ENCODE measurements around the gene MAP3K9.
"Not testable (repeated sequence)": the region's sequence is repeated elsewhere in the genome, so short reads cannot be mapped to it uniquely, and the experiment has no call there.

Gene MAP3K9

DNA sequence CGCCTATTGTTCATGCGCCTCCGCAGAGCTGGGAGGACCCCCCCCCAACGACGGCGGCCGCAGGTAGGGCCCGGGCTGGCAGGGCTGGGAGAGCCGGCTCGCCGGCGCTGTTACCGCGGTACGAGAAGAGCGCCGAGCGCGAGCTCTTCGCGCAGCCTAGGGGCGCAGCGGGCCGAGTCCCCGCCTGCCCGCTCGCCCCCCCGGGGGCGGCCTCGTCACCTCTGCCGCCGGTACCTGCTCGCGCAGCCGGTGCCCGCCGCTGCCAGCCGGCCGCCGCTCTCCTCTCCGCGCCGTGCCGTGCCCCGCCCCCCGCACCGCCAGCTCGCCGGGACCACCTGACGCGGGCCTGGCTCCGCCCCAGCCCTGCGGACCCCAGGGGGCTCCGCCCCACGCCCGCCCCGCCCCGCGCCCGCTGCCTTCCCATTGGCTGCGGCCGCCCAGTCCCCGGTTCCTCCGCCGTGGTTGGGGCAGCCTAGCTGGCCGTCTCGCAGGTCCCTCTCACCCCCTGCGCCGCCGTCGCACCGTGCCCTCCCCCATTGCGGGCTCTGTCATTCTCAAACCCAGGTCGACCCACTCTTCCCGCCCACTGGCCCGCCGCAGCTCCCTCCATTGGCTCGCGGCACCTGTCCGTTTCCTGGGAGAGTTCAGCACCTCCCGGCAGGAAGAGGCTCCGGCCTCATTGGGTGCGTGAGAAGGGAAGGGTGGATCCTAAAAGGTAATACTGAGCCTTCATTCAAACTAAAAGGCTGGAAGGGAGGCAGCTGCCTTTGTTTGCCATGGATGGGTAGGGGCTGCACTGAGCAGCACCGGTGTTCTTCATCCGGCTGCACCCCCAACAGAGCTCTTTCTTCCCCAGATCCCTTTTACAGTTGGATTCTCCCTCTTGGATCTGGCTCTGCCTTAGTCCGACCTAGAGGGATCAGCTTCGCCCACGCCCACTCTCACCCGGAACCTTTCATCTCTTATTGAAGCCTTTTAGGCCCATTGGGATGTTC is at the start of gene MAP3K9:
Gene MAP3K9, minus strand, starts transcription at position 289 of the 995 bp plus-strand sequence. CDS start 342 bp downstream, outside the sequence.
- DNase-seq = peak in 55 of 56 donors; percentile 13 to 98 (median 86)

DNA sequence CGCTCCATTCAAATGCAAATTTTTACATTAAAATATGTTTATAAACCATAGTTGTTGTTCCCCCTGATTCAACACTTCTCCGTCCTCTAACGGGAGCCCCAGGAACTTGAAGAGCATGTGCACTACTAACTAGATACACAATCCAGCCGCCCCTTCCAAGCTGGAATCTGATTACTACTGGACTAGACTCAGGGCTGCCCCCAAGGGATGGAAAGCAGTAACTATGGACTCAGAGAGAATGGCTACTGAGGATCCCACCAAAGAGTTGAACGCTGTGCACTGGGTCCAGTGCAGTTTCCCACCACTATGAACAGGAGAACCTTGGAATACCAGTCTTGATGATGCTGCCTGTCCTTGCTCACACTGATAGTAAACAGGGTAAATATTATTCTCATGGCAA is 49.3 kb upstream of the MAP3K9 start:
- no peak for DNase-seq

DNA sequence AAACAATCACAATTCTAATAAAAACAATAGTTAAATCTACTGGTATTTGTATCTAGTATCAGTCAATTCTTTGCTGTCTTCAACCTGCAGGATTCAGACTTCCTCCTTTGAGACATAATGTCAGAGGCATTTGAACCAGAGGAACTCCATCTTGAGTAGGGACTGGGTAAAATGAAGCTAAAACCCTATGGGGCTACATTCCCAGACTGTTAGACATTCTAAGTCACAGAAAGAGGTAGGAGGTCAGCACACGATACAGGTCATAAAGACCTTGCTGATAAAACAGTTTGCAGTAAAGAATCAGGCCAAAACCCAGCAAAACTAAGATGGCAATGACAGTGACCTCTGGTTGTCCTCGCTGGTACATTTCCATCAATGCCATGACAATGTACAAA is 48.2 kb upstream of the MAP3K9 start:
- no peak for DNase-seq

DNA sequence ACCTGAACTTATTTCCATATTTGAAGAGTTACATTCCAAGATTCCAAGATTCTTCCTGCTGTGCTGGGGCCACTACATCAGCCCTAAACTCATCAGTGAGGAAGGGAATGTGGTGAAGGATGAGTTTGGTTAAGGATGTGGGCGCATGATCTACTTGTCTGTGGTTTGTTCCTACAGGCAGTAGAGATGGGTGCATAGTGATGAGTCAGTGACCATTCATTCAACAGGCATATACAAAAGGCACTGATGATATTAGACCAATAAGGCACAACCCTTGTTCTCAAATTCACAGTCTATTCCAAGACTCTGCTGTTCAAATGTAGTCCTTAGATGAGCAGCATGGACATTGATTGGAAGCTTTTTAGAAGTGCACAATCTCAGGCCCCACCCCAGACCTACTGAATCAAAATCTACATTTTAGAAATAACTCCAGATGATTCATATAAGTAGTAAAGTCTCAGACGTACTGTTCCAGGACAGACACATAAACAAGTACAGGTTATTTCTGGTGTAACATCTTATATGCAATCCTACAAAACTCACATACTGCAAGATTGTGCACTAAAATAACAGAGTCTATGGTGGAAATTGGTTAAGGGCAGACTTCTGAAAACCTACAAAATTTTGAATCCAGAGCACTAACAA is 47.7 kb upstream of the MAP3K9 start:
- DNase-seq = no peak

DNA sequence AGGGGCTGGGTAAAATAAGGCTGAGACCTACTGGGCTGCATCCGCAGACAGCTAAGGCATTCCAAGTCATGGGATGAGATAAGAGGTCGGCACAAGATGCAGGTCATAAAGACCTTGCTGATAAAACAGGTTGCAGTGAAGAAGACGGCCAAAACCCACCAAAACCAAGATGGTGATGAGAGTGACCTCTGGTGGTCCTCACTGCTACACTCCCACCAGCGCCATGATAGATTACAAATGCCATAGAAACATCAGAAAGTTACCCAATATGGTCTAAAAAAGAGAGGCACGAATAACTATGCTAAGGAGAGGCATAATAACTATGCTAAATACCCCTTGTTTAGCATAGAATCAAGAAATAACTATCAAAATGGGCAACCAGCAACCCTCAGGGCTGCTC is 46.2 kb upstream of the MAP3K9 start:
- no peak for DNase-seq

DNA sequence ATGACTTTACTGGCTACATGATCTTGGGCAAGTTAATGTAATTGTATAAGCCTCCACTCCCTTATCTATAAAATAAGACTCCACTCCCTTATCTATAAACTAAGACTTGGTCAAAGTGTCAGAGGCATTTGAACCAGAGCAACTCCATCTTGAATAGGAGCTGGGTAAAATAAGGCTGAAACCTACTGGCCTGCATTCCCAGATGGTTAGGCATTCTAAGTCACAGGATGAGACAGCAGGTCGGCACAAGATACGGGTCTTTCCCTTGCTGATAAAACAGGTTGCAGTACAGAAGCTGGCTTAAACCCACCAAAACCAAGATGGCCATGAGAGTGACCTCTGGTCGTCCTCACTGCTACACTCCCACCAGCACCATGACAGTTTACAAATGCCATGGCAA is 44.3 kb upstream of the MAP3K9 start:
- not testable (repeated sequence) for DNase-seq

DNA sequence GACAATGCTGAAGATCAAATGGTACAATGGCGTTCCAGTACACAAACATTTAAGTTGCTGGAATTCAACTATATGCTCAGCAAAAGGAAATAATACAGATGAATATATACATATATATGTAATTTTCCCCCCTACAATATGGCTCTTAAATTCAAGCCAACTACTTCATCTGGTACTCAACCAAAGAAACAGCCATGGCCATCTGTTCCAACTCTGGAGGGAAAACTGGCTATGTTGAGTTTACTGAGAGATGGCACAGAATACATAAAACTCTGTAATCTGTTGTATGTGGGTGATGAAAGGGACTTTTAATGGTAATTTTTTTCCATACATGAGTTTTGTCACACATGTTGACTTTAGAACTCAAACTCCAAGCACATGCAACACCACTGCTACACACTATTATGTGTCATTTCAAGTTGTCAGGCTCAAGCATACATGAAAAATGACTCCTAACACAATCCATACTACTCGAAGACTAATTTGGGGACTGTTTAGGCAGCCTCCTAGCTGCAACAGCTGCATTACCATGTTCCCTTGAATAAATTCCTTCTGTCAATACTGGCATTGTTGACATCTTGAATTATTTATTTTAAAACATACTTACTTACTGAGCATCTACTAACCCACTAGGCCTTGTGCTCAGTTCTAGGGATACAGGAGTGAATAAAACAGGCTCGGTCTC is 38.2 kb upstream of the MAP3K9 start:
- DNase-seq = no peak

DNA sequence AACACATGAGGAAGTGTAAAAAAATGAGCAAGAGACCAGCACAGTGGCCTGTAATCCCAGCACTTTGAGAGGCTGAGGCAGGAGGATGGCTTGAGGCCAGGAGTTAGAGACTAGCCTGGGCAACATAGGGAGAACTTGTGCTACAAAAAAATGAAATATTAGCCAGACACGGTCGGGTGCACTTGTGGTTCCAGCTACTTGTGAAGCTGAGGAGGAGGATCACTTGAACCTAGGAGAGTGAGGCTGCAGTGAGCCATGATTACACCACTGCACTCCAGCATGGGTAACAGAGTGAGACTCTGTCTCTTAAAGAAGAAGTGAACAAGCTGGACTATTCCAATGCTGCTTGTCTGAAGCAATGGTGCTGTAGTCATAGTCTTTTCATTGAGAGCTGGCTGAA is 36.3 kb upstream of the MAP3K9 start:
- DNase-seq = no peak

DNA sequence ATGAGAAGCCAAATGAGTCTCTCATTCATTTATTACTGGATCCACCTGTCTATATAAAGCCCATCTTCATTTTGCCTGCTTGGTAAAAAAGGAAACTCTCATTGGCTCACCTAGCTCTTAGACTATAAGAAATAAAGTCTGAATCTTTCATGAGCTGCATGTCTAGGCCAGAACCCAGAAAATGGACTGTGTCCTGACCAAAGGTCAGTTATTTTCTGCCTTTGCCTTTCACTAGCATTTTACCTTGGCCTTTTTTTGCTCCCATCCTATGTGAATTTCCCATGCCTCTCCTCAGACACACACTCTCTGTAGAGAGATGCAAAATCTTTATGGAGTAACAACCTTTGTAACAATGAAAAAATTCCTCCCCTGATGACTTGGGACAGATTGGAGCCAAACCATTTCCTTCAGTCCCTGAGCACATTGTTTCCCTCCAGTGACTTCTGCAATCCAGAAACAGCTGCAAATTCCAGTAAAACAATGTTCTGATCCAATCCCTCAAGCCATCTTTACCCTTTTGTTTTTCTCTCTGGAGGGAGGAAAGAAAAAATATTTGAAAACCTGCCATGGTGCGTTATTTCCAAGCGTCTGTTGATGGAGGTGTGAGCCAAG is 33.6 kb upstream of the MAP3K9 start:
- DNase-seq = no peak

DNA sequence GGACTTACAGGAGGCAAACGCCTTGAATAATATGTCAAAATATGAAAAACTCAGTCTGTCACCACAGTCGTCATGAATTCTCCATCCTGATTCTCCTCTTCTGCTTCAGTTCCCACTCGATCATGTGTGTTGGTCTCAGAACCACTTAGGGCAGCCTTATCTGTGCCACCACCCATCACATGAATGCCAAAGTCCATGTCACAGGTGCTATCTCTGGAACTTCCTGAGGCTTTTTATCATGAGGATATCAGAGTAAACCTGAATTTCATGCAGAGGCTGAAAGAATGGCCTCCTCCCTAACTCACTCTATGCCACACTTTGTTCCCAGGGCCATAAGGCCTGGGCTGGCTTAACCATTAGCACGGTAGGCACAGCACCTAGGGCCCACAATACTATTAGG is 28.8 kb upstream of the MAP3K9 start:
- DNase-seq = no peak

DNA sequence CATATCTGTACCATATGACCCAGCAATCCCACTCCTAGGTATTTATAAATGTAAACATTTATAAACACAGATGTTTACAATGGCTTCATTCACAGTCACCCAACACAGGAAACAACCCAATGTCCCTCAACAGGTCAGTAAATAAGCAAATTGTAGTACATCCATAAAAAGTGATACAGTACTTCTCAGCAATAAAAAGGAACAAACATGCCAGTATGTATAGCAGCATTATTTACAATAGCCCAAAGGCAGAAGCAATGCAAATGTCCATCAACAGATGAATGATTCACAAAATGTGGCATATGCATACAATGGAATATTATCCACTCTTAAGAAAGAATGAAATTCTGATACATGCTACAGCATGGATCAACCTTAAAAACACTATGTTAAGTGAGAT is 27.6 kb upstream of the MAP3K9 start:
- no peak for DNase-seq

DNA sequence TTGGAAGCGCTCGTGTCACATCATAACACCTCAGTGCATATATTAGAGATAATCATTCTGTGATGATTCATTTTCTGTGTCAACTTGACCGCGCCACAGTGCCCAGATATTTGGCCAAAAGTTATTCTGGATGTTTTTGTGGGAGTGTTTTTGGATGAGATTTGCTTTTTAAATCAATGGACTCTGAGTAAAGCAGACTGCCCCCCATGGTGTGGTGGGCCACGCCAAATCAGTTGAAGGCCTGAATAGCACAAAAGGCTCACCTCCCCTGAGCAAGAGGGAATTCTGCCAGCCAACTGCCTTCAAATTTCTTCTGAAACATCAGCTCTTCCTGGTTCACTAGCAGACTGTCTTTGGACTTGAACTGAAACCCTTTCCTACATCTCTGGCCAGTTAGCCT is 24.6 kb upstream of the MAP3K9 start:
- DNase-seq = no peak

DNA sequence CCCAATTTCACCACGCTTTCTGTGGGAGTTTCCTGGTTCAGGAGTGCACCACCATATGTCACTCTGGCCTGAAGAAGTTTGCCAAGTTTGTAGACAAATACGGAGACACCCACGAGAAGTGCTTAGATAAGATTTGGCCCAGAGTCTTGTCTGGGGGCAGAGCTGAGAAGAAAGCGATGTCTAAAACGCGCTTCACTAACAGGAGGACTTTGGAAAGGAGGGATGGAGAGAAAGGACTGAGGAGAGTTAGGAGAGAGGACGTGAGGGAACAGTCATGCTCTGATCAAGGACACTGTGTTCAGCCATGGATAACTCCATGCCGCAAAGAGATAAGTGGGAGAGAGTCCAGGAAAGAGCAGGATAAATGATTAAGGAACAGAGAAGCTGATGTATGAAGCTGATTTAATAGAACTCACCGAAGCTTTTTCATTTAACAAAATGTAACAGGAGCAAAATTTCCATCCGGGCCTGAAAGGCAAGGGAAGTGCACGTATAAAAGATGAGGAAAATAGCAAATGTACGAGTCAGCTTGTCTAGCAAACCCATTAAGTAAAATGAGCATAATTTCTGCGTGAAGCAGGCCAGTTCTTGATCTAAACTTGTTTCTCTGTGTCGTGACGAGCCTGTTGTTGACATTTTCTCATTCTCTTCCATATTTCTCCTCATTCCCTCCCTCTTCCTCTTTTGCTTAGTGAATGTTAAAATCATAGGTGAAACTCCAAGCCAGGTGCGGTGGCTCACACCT is 23.4 kb upstream of the MAP3K9 start:
- DNase-seq = no peak

DNA sequence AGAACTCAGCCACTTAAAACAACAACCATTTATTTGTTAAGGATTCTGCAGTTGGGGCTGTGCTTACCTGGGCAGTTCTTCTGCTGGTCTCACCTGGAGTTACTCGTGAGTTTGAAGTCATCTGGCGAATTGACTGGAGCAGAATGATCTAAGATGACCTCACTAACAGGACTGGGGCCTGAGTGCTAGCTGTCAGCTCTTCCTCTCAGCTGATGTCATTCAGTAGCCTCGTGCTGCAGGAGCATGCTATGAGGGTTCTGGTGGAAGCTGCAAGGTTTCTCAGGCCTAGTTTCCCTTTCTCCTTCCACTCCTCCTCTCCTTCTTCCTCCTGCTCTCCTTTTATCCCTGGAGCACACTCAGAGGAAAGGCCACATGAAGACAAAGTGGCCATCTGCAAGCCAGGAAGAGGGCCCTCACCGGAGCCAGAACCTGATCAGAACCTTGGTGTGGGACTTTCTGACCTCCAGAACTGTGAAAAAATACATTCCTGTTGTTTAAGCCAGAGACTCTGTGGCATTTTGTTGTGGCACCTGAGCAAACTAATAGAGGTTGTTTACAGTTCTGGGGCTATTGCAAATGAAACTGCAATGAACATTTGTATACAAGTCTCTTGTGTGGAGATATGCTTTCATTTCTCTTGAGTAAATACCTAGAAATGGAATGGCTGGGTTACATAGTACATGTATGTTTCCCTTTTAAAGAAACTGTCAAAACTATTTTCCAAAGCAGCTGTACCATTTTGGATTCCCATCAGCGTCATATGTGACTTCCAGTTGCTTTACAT is 21.9 kb upstream of the MAP3K9 start:
- no peak for DNase-seq

DNA sequence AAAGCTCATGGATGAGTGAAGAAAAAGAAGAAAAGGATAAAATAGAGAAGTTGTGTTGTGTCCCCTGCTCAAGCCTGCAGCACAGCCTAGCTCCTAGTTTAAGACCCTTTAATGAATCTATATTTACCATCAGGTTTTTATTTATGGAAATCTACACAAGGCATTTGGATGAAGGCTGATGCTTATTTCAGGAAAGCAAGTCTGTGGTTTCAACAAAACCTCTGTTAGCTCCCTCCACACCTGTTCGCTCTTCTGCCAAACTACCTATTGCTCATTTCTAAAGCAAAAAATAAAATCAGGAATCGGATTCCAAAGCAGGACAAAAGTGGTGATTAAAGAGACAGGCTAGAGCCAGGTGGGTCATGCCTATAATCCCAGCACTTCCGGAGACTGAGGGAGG is 18.9 kb upstream of the MAP3K9 start:
- DNase-seq = no peak

DNA sequence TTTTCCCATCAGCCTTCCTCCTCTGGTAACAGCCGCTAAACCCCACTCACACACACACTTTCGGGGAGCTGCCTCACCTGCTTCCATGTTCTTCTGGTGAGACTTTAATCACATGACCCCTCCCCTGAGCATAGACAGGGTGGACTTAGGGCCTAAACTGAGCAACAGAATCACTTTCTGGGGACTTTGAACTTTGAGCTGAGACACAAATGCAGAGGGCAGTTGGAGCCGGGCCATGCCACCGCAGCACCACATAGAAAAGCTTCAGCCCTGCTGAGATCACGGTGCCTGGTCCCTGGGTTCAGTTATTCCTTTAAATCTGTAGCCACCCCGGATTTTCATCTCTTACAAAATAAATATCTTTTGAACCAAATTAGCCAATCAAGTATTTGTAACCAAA is 18.4 kb upstream of the MAP3K9 start:
- no peak for DNase-seq

DNA sequence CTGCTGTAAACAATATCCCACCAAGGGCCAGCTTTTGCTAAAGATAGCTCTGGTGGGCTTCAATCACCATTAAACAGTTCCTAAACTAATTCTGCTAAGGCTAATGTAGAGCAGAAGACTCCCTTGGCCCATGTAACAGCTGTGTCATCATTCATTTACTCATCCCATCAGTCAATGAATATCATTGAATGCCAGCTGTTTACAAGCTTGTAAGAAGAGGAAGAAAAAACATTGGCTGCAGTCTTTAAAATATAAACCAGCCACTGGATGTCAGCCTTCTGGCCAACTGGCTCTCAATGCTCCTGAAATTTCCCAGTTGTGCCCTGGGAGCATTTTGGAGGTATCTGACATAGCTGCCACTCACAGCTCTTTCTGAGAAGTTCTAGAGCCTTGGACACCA is 18.0 kb upstream of the MAP3K9 start:
- no peak for DNase-seq

DNA sequence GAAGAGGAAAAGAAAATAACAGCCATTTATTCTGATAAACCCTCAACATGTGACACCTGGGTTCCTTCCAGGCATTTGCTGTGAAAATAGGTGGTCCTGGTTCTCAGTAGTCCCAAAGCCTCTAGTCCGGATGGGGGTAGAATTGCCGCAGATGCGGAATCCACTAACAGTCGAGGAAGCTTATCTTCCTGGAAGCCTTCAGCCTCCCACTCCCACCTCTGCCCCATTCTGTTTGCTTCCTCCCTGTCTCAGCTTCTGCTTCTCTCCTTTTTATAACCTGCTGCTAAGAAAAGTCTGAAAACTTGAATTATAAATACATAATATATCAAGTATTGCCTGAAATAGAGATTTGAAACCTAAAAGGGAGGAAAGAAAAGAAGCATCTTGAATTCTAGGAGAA is 14.0 kb upstream of the MAP3K9 start:
- DNase-seq = peak in 4 of 56 donors; percentile 1 to 32 (median 10)

DNA sequence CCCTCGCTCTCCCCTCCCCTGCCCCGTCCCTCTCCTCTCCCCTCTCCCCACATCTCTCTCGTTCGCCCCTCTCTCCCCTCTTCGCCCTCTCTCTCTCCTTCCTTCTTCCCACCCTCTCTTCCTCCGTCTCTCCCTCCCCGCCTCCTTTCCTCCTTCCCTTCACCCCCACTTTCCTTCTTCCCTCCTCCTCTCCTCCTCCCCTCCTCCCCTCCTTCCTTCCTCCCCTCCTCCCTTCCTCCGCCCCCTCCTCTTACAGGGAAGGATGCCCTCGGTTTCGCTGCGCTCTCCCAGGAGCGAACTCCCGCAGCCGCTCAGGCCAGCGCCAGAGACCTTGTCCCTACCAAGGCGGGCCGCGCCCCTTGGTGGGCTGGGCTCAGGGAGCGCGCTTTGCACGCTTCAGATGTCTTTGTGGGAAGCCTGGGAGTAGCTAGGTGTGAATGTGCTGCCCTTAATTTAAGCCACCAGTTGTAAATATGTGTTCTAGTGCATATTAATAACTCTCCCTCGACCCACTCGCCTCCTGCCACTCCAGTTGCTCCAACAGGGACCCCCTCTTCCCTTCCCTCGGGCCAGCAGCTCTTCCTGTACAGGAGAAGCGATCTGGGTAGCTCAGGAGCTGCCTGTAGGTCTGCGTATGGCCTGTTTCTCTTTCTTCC is 13.3 kb upstream of the MAP3K9 start:
- DNase-seq = peak in 8 of 56 donors; percentile 8 to 41 (median 18)
